Neural progenitor cell (in vitro differentiated cells): ENCODE results near the gene ATXN10. TPM values are rescaled to one million over a fixed set of nuclear protein-coding genes. Genes with fewer than 3 reads are reported as not detected.

ENCODE experiments used
- DNase-seq: peaks from one replicate; pipeline ENCODE4 v3.0.0-alpha.2; 2016; ENCODE audit warnings: low spot score
- H2AFZ ChIP-seq: fragments of 200-600 bp; sonication (generic); replicated peaks from 2 replicates; pipeline ENCODE4 v1.6.1; 2016; ENCODE audit warnings: antibody characterized with exemption
- H3F3A ChIP-seq: fragments of 200-600 bp; sonication (generic); 2 replicates; pipeline ENCODE4 v1.6.1; 2016; ENCODE audit warnings: antibody characterized with exemption, low read depth
- H3K27ac ChIP-seq: fragments of 200-600 bp; sonication (generic); 2 replicates; pipeline ENCODE4 v1.5.1; 2016; ENCODE audit warnings: mild to moderate bottlenecking
- H3K27me3 ChIP-seq: fragments of 200-600 bp; sonication (generic); 2 replicates; pipeline ENCODE4 v1.6.1; 2016; ENCODE audit warnings: mild to moderate bottlenecking, moderate library complexity
- H3K36me3 ChIP-seq: fragments of 200-600 bp; sonication (generic); 2 replicates; pipeline ENCODE4 v1.5.1; 2016
- H3K4me1 ChIP-seq: fragments of 200-600 bp; sonication (generic); 2 replicates; pipeline ENCODE4 v1.6.1; 2016; ENCODE audit warnings: mixed run types
- H3K4me2 ChIP-seq: fragments of 200-600 bp; sonication (generic); 2 replicates; pipeline ENCODE4 v1.6.1; 2016
- H3K4me3 ChIP-seq: fragments of 200-600 bp; sonication (generic); 2 replicates; pipeline ENCODE4 v1.5.1; 2016
- H3K79me2 ChIP-seq: fragments of 200-600 bp; sonication (generic); 2 replicates; pipeline ENCODE4 v1.6.1; 2016; ENCODE audit warnings: low read depth
- H3K9ac ChIP-seq: fragments of 200-600 bp; sonication (generic); 2 replicates; pipeline ENCODE4 v1.6.1; 2016
- H3K9me3 ChIP-seq: fragments of 200-600 bp; sonication (generic); 2 replicates; pipeline ENCODE4 v1.5.1; 2016; ENCODE audit warnings: low read depth
- H4K20me1 ChIP-seq: fragments of 200-600 bp; sonication (generic); 2 replicates; pipeline ENCODE4 v1.6.1; 2016; ENCODE audit warnings: low read depth
- H3K27ac Mint-ChIP-seq: 3 replicates; pipeline ENCODE4 v1.8.0; 2021; ENCODE audit warnings: mixed read lengths
- H3K27me3 Mint-ChIP-seq: 2 replicates; pipeline ENCODE4 v1.8.0; 2022; ENCODE audit warnings: low read depth, mild to moderate bottlenecking, inconsistent platforms, moderate library complexity, mixed read lengths; ENCODE audit not compliant: insufficient read depth
- H3K36me3 Mint-ChIP-seq: 3 replicates; pipeline ENCODE4 v1.8.0; 2021; ENCODE audit warnings: mixed read lengths
- H3K4me1 Mint-ChIP-seq: 3 replicates; pipeline ENCODE4 v1.8.0; 2021; ENCODE audit warnings: mixed read lengths
- H3K4me3 Mint-ChIP-seq: 3 replicates; pipeline ENCODE4 v1.8.0; 2021; ENCODE audit warnings: mild to moderate bottlenecking, moderate library complexity, mixed read lengths
- H3K9me3 Mint-ChIP-seq: 3 replicates; pipeline ENCODE4 v1.8.0; 2020; ENCODE audit warnings: mixed read lengths
- EZH2 ChIP-seq: fragments of 200-600 bp; sonication (generic); IDR thresholded peaks from 2 replicates; pipeline ENCODE4 v1.6.1; 2017; ENCODE audit warnings: antibody characterized with exemption, mild to moderate bottlenecking, moderate library complexity
- EZH2phosphoT487 ChIP-seq: fragments of 200-600 bp; sonication (generic); IDR thresholded peaks from 2 replicates; pipeline ENCODE4 v1.6.1; 2017; ENCODE audit warnings: antibody characterized with exemption
- total RNA-seq: library from RNA; depleted of rRNA; stranded (reverse); fragments of >200 nt; gene quantifications from 2 replicates; pipeline ENCODE4 v1.2.3, GENCODE V29; 2015; ENCODE audit warnings: low replicate concordance
- TF ChIP-seq, protein P1 (sequence below): fragments of 200-600 bp; sonication (generic); IDR thresholded peaks from 2 replicates; pipeline ENCODE4 v1.5.1; 2017; ENCODE audit warnings: antibody characterized with exemption, mild to moderate bottlenecking

ATXN10 gene
- total RNA-seq, 1 donor from 2014 or later = 168 TPM

DNA sequence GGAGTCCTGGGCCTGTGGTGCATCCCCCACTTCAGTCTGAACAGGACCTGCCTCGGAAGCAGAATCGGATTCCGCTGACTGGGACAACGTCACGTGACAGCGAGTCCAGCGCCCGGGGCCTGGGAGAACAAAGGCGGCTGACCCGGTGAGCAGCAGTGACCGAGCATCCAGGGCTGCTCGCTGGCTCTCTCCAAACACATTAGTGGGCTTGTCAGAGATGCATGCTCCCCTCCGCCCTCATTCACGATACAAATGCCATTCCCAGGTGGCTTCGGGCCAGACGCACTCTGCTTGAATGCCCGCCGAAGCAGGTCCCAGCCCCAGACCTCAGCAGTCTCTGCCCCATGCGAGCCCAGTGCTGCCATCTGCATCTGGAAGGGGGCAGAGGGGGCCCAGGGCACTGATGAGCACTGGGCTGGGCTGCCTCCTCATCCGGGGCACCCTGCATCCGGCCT lies 214.3 kb downstream of the ATXN10 start:
- no peaks in the 10 kb centered on the region for H3K36me3 ChIP-seq
- no peak for DNase-seq
- no peak overlapping the region for H3K4me3 ChIP-seq

DNA sequence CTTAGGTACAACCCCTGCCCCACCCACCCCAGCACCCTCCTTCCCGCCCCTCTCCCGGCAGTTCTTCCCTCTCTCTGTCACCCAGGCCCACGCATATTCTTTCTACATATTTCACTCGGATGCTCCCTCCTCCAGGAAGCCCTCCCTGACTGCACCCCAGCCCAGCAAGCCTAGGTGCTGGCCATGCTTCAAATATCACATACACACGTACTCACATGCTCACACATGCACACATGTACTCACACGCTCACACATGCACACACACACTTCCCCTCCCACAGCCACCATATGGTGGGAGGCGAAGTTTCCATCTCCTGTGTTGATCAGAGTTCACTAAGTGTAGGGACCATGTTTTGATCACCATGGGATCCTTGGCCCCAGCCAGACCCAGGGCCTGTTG lies 214.9 kb downstream of the ATXN10 start:
- no peaks in the 10 kb centered on the region for H3K9me3 Mint-ChIP-seq
- DNase-seq = no peak
- H3K27ac ChIP-seq = no peak overlapping the region
- peaks cover 5% of the 10 kb centered on the region for H3K27me3 ChIP-seq
- H3K9me3 ChIP-seq = no peaks in the 10 kb centered on the region
- H3K79me2 ChIP-seq = no peaks in the 10 kb centered on the region
- H2AFZ ChIP-seq = no peak overlapping the region
- peaks cover 29% of the 10 kb centered on the region for H3K4me1 Mint-ChIP-seq
- H3K27ac Mint-ChIP-seq = peak overlapping the region; percentile 93
- no peaks in the 10 kb centered on the region for H3K36me3 ChIP-seq
- no peaks in the 10 kb centered on the region for H3K36me3 Mint-ChIP-seq
- H3K27me3 Mint-ChIP-seq = peaks cover 7% of the 10 kb centered on the region
- H3K4me1 ChIP-seq = peaks cover 4% of the 10 kb centered on the region
- TF ChIP-seq EZH2 (no peak), EZH2phosphoT487 (no peak)
- TF ChIP-seq, protein P1, sequence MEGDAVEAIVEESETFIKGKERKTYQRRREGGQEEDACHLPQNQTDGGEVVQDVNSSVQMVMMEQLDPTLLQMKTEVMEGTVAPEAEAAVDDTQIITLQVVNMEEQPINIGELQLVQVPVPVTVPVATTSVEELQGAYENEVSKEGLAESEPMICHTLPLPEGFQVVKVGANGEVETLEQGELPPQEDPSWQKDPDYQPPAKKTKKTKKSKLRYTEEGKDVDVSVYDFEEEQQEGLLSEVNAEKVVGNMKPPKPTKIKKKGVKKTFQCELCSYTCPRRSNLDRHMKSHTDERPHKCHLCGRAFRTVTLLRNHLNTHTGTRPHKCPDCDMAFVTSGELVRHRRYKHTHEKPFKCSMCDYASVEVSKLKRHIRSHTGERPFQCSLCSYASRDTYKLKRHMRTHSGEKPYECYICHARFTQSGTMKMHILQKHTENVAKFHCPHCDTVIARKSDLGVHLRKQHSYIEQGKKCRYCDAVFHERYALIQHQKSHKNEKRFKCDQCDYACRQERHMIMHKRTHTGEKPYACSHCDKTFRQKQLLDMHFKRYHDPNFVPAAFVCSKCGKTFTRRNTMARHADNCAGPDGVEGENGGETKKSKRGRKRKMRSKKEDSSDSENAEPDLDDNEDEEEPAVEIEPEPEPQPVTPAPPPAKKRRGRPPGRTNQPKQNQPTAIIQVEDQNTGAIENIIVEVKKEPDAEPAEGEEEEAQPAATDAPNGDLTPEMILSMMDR = no peak
- no peaks in the 10 kb centered on the region for H4K20me1 ChIP-seq
- H3K4me3 Mint-ChIP-seq = no peak overlapping the region
- H3K4me3 ChIP-seq = no peak overlapping the region
- H3F3A ChIP-seq = peaks cover 10% of the 10 kb centered on the region
- H3K4me2 ChIP-seq = no peak overlapping the region
- no peak overlapping the region for H3K9ac ChIP-seq

More for the DNA sequence above, 214.3 kb downstream of the ATXN10 start:
- Histone ChIP-seq H3K4me2 (no peak overlapping the region), H3K9ac (no peak overlapping the region), H3K27me3 (peaks cover 11% of the 10 kb centered on the region), H3F3A (peaks cover 10% of the 10 kb centered on the region), H2AFZ (no peak overlapping the region), H3K27ac (no peak overlapping the region), H3K79me2 (no peaks in the 10 kb centered on the region), H4K20me1 (no peaks in the 10 kb centered on the region), H3K4me1 (peaks cover 7% of the 10 kb centered on the region), H3K9me3 (no peaks in the 10 kb centered on the region)
- no peaks in the 10 kb centered on the region for H3K9me3 Mint-ChIP-seq
- peak overlapping the region; percentile 85 for H3K27ac Mint-ChIP-seq
- H3K4me1 Mint-ChIP-seq = peaks cover 34% of the 10 kb centered on the region
- H3K27me3 Mint-ChIP-seq = peaks cover 7% of the 10 kb centered on the region
- TF ChIP-seq, protein P1 = no peak
- TF ChIP-seq EZH2phosphoT487 = no peak
- TF ChIP-seq EZH2 = no peak
- no peaks in the 10 kb centered on the region for H3K36me3 Mint-ChIP-seq
- H3K4me3 Mint-ChIP-seq = no peak overlapping the region

DNA sequence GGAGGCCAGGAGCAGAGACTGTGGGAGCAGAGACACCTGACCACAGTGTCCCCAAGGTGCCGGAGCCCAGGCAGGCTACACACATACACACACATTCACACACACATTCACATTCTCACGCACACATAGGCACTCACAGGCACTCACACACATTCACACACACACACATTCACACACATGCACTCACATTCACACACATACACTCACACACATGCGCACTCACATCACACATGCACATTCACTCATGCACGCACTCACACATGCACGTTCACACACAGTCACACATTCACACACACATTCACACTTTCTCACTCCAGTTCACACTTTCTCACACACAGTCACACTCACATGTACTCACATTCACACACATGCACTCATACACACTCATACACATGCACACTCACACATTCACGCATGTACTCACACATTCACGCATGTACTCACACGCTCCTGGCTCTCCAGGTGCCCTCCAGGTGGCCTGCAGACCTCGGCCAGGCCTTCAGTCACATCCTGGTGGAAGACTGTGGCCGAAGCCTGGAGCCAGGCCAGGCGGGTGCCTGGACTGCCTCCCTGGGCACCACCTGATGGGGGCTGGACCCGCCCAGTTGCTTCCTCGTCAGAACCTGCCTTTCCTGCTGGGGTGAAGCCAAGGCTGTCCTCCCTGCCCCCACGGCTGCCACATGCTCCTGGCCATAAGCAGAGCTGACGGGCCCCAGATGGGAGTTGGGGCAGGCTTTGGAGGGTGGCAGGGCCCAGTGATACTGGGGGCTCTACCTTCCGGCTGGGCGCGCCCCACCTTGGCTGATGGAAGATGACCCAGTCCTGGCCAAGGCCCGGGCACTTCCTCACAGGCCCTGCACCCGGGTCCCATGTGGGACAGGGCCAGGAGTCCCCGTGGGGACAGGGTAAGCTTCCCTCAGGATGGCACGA lies 215.8 kb downstream of the ATXN10 start:
- Histone ChIP-seq H3K36me3 (no peaks in the 10 kb centered on the region), H3K27me3 (no peaks in the 10 kb centered on the region), H2AFZ (no peak overlapping the region), H3K27ac (no peak overlapping the region), H3F3A (peaks cover 10% of the 10 kb centered on the region), H3K4me1 (peaks cover 4% of the 10 kb centered on the region), H3K79me2 (no peaks in the 10 kb centered on the region), H3K4me2 (no peak overlapping the region), H3K4me3 (no peak overlapping the region), H3K9me3 (no peaks in the 10 kb centered on the region), H4K20me1 (no peaks in the 10 kb centered on the region), H3K9ac (no peak overlapping the region)
- peak overlapping the region; percentile 0 for H3K4me3 Mint-ChIP-seq
- DNase-seq = no peak
- TF ChIP-seq EZH2 (no peak), EZH2phosphoT487 (no peak)
- TF ChIP-seq, protein P1 = no peak
- peak overlapping the region; percentile 10 for H3K27ac Mint-ChIP-seq
- H3K9me3 Mint-ChIP-seq = no peaks in the 10 kb centered on the region
- H3K4me1 Mint-ChIP-seq = peaks cover 22% of the 10 kb centered on the region
- peaks cover 7% of the 10 kb centered on the region for H3K27me3 Mint-ChIP-seq
- H3K36me3 Mint-ChIP-seq = no peaks in the 10 kb centered on the region
